Measurements from ENCODE around the gene MPP1.

MPP1 gene

DNA sequence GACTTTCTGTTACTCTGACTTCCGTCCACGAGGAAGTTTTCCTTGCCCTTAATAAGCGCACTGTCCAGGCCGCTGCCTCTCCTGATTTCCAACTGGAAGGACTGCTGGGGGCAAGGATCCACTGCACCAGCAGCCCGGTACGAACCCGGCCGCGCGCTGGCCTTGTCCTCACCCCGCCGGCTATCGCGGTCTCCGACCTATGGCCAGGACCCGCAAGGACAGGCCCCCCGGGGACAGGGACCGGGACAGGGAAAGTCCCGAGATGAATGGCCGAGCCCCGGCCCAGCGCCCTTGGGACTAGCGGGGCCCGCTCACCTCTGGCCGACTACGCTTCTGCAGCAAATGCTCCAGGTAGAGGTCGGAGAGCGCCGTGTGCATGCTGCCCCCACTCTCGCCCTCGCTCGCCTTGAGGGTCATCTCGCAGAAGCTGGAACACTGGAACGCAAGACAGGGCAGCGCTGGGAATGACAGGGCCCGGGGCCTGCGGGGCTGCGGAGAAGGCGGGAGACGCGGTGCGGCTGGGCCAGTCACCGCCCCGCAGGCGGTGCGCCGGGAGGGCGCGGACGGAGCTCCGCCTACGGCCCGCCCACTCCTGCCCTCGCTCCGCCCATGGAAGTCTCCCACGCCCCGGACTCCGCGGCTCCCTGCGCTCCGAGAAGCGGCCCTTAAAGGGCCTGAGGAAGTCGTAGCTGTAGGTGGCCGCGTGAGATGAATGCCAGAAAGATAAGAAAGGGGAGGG lies at the start of gene MPP1:
Gene MPP1, minus strand, starts transcription at position 529 of the 739 bp plus-strand sequence. Its CDS starts 112 bp downstream, at position 417.
- Histone ChIP-seq H3K9ac (no peak within 1 kb of the TSS; the same call in 1 of the 2 replicates), H3K4me3 (IDR thresholded peaks at IDR 0.05; ENCODE audit: insufficient read depth, low read depth, low read length) (no peak within 1 kb of the TSS), H3K27me3 (ENCODE audit: insufficient read depth, low read depth) (no peaks in the 10 kb centered on the region), H3K27ac (no peak within 1 kb of the TSS), H4K20me1 (ENCODE audit: insufficient read depth) (no peaks in the 10 kb centered on the region), H3K4me1 (ENCODE audit: low read depth, poor library complexity, severe bottlenecking) (peaks cover 3% of the 10 kb centered on the region), H3K4me2 (peak within 1 kb of the TSS; percentile 73; the same call in 1 of the 2 replicates), H2AFZ (ENCODE audit: low read depth) (peak within 1 kb of the TSS; percentile 52), H3K79me2 (ENCODE audit: insufficient read depth, low read depth) (no peaks in the 10 kb centered on the region), H3K36me3 (ENCODE audit: insufficient read depth) (no peaks in the 10 kb centered on the region)
- TF ChIP-seq CTCF (conservative IDR thresholded peaks at IDR 0.05; ENCODE audit: low read depth, low read length): no peak

DNA sequence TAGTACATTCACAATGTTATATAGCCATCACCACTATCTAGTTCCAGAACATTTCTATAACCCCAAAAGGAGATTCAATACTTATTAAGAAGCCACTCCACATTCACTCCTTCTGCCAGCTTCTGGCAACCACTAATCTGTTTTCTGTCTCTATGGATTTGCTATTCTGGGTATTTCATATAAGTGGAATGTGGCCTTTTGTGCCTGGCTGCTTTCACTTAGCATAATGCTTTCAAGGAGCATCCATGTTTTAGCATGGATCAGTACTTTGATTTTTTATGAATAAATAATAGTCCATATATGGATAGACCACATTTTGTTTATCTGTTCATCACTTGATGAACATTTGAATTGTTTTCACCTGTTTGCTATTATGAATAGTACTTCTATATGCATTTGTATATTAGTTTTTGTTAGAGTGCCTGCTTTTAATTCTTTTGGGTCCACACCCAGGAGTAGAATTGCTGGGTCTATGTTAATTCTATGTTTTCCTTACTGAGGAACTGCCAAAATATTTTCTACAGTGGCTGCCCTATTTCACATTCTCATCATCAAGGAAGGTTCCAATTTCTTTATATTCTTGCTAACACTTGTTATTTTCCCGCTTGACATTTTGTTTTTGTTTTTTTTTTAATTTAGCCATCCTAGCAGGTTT lies 45.8 kb upstream of the MPP1 start:
- H2AFZ ChIP-seq (ENCODE audit: low read depth): no peak overlapping the region
- no peaks in the 10 kb centered on the region for H3K27me3 ChIP-seq (ENCODE audit: insufficient read depth, low read depth)
- TF ChIP-seq CTCF (conservative IDR thresholded peaks at IDR 0.05; ENCODE audit: low read depth, low read length): no peak
- H3K79me2 ChIP-seq (ENCODE audit: insufficient read depth, low read depth): no peaks in the 10 kb centered on the region
- H3K4me3 ChIP-seq (IDR thresholded peaks at IDR 0.05; ENCODE audit: insufficient read depth, low read depth, low read length): no peak overlapping the region
- H3K27ac ChIP-seq: no peak overlapping the region
- no peak overlapping the region for H3K9ac ChIP-seq
- H3K4me1 ChIP-seq (ENCODE audit: low read depth, poor library complexity, severe bottlenecking): no peaks in the 10 kb centered on the region
- H3K36me3 ChIP-seq (ENCODE audit: insufficient read depth): no peaks in the 10 kb centered on the region
- no peak overlapping the region for H3K4me2 ChIP-seq
- H4K20me1 ChIP-seq (ENCODE audit: insufficient read depth): no peaks in the 10 kb centered on the region

GRCh38 chrX:154840856-154841255 lies 35.6 kb upstream of the MPP1 start:
- Histone ChIP-seq H4K20me1 (ENCODE audit: insufficient read depth) (no peaks in the 10 kb centered on the region), H3K27ac (no peak overlapping the region), H2AFZ (ENCODE audit: low read depth) (no peak overlapping the region), H3K4me1 (ENCODE audit: low read depth, poor library complexity, severe bottlenecking) (no peaks in the 10 kb centered on the region), H3K79me2 (ENCODE audit: insufficient read depth, low read depth) (no peaks in the 10 kb centered on the region), H3K4me3 (IDR thresholded peaks at IDR 0.05; ENCODE audit: insufficient read depth, low read depth, low read length) (no peak overlapping the region), H3K27me3 (ENCODE audit: insufficient read depth, low read depth) (no peaks in the 10 kb centered on the region), H3K9ac (no peak overlapping the region), H3K36me3 (ENCODE audit: insufficient read depth) (no peaks in the 10 kb centered on the region), H3K4me2 (no peak overlapping the region)
- TF ChIP-seq CTCF (conservative IDR thresholded peaks at IDR 0.05; ENCODE audit: low read depth, low read length): peak; percentile 55

- H3K36me3 ChIP-seq (ENCODE audit: insufficient read depth): no peaks in the 10 kb centered on the region
- no peak for TF ChIP-seq CTCF (conservative IDR thresholded peaks at IDR 0.05; ENCODE audit: low read depth, low read length)
- no peak overlapping the region for H3K4me2 ChIP-seq
- H3K4me3 ChIP-seq (IDR thresholded peaks at IDR 0.05; ENCODE audit: insufficient read depth, low read depth, low read length): no peak overlapping the region
- no peak overlapping the region for H2AFZ ChIP-seq (ENCODE audit: low read depth)
- no peak overlapping the region for H3K27ac ChIP-seq
- no peak overlapping the region for H3K9ac ChIP-seq
- no peaks in the 10 kb centered on the region for H3K79me2 ChIP-seq (ENCODE audit: insufficient read depth, low read depth)
- no peaks in the 10 kb centered on the region for H4K20me1 ChIP-seq (ENCODE audit: insufficient read depth)
- no peaks in the 10 kb centered on the region for H3K27me3 ChIP-seq (ENCODE audit: insufficient read depth, low read depth)
- H3K4me1 ChIP-seq (ENCODE audit: low read depth, poor library complexity, severe bottlenecking): no peaks in the 10 kb centered on the region
These were observed 30.9 kb upstream of the MPP1 start for GRCh38 chrX:154836163-154836562.
